ENCODE results near the gene ZNF263. TPM values are rescaled to one million over a fixed set of nuclear protein-coding genes. Genes with fewer than 3 reads are reported as not detected.

ZNF263 gene
- total and polyA plus RNA-seq, 9 of the 15 experiments (the other 6 are each of a cell fraction or from before 2014, with no cell fraction given), result 4.6 to 48.3 (median 31.8) TPM

GRCh38 chr16:3264137-3265036 lies 18.9 kb upstream of the ZNF263 start (continued):
- TF ChIP-seq NEUROD1 (IDR thresholded peaks at IDR 0.05; ENCODE audit: borderline replicate concordance, low read depth, low read length, partially characterized antibody), result no peak
- TF ChIP-seq RHOXF2B (CRISPR knock-in tag; conservative IDR thresholded peaks at IDR 0.05), result no peak
- TF ChIP-seq ZNF316 (IDR thresholded peaks at IDR 0.05), result no peak; the same call in 1 of the 2 replicates
- TF ChIP-seq HSF4 (CRISPR knock-in tag; IDR thresholded peaks at IDR 0.05; ENCODE audit: borderline replicate concordance), result no peak
- TF ChIP-seq YY1 (IDR thresholded peaks at IDR 0.05; ENCODE audit: borderline replicate concordance in 1 of 3, control insufficient read depth in 1 of 3, extremely low read depth in 1 of 3, insufficient read depth in 3 of 3, insufficient read length in 1 of 3, insufficient replicate concordance in 2 of 3, low read depth in 1 of 3, low read length in 2 of 3), result no peak
- TF ChIP-seq EP300 (IDR thresholded peaks at IDR 0.05; ENCODE audit: low read length), result no peak; the same call in 1 of the 2 replicates
- no peak for TF ChIP-seq PTTG1 (tag; IDR thresholded peaks at IDR 0.05; ENCODE audit: low read depth)
- no peak for TF ChIP-seq FUS (optimal IDR thresholded peaks at IDR 0.05; ENCODE audit: low read depth, low read length)
- no peak for TF ChIP-seq KDM1A (IDR thresholded peaks at IDR 0.05)
- peak; percentile 22; the same call in 1 of the 2 replicates for TF ChIP-seq ZBTB12 (CRISPR knock-in tag; IDR thresholded peaks at IDR 0.05)
- no peak for TF ChIP-seq ATF4 (CRISPR knock-in tag; IDR thresholded peaks at IDR 0.05)
- TF ChIP-seq ARID3B (CRISPR knock-in tag; IDR thresholded peaks at IDR 0.05; ENCODE audit: borderline replicate concordance), result no peak
- TF ChIP-seq LEF1 (IDR thresholded peaks at IDR 0.05), result no peak; the same call in 1 of the 2 replicates
- TF ChIP-seq ZFP1 (CRISPR knock-in tag; IDR thresholded peaks at IDR 0.05), result no peak
- no peak for TF ChIP-seq MIER1 (IDR thresholded peaks at IDR 0.05; ENCODE audit: low read depth)
- TF ChIP-seq CUX1 (CRISPR knock-in tag; IDR thresholded peaks at IDR 0.05), result no peak
- TF ChIP-seq TARDBP (IDR thresholded peaks at IDR 0.05), result no peak
- no peak for TF ChIP-seq TCFL5 (CRISPR knock-in tag; conservative IDR thresholded peaks at IDR 0.05)
- no peak for TF ChIP-seq ZNF551 (CRISPR knock-in tag; IDR thresholded peaks at IDR 0.05)
